NCI-H1930 (cell line): ENCODE data around the gene RUNX2.

Experiments
- DNase-seq, 2 experiments: peaks; one replicate each; lab custom pipeline; 2025; lab: John Stamatoyannopoulos, UW

The RUNX2 gene

DNA sequence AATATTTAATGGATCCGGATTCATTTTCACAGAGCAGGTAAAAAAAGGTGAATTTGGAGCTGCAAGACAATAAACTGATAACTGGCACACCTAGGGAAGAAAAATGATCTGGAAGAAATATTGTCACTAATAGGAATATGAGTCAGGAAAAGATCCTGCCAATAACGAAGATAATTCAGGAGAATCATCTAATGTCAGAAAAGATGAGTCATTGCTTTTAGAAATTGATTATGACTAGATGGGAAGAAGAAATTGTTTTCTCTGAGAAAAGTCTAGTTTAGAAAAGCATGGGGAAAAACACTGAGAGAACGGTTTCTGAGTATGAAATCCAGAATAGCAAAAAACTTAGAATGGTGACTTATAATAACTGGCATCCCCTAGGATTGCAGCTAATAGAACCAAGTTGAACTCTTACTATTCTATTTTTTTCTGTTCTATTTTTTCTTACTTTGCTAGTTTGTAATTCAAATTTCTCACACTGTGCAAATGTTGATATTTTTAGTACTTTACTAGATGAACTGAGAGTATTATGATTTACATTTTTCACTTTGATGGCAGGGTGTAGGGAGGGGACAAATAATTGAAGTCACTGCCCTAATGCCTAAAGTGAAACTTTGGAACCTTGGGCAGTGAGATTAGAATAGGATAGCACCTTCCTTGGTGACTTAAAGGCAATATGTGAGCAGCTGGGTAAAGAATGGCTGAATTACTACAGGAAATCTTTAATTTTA lies 87.8 kb downstream of the RUNX2 start:
- no peak for DNase-seq

DNA sequence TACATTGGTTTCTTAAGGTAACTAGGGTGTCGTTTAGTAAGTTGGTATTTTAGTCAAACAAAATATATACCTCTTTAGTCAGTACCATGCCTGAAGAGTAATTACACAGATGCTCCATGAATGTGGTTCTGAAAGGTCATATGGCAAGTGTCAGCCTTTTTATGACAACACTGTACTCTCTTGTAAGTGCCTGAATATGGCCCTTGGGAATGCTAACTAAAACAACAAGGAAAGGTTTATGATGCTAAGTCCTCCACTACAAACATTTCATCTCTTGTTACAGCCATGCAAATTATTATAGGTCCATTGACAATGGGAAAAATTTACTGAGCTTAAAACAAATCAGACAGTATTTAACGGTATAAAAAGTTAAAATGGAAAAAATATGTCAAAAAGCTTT lies 88.6 kb downstream of the RUNX2 start:
- DNase-seq: no peak

DNA sequence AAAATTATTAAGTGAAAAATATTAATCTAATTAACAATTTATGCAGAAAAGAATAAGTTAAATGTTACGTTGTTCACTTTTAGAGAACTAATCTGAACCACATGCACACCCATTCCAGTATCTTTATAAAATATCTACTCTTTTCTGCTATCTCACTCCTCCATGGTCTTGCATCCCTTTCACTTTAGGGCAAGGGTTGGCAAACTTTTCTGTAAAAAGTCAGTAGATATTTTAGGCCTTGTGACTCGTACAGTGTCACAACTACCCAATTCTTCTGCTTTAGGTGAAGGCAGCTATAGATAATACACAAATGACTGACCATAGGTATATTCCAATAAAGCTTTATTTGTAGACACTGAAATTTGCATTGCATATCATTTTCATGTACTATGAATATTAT lies 89.3 kb downstream of the RUNX2 start:
- DNase-seq: no peak

DNA sequence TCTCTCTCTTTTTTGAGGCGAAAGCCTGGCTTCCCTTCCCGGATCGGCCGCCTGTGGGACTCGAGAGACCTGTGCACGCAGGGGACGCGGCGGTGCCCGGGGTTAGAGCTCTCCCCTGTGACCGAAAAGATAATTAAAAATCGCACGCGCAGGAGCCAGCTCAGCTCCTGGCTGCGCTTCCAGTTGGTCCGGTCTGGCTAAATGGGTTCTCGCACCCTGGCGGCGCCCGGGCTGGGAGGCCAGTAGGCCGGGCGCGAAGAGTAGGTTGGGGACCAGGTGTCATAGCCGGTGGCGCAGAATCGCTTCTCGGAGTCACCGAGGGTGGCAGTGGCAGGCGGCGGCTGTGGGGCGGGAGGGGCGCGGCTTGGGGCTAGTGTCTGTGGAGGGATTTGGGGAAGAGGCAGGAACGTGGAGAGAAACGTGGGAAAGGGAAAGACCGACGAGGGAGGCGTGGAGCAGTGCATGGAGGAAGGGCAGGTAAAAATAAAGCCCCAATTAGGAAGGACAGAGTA lies 91.5 kb downstream of the RUNX2 start:
- DNase-seq: peak; percentile 10 to 38

DNA sequence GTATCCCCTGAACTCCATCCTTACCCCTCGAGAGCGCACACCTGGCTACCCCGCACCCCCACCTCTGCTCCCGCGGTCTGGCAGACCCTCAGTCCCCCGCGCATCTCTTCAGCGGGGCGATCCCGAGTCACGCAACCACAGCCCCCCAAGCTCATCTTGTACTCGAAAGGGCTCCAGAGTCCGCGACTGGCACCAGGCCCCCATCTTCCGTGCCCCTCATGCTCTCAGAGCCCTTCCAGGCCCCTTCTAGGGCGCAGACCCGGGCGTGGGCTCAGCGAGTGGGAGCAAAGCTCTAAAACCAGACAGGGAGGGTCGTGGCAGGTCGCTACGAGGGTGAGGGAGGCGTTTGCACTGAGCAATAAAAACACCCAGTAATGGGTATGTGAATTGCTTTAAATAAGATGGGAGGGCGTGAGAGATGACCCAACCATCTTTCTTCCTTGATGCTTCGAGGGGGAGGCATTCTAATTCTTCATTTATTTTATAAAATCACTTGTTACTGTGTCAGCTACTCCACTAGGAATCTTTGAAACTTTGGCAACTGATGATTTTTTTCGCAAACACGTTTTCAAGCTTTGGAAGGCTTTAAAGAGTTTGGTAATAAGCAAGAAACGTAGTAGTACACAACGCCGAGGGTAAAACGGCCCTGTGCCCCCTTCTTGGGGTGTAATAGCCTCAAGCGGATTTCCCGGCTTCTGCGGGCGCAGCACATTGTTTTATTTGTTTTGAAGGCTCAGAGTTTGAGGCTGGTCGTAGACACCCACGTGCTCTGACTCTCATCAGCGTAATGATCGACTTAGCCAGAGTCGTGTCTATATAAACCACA lies 92.2 kb downstream of the RUNX2 start:
- no peak for DNase-seq

DNA sequence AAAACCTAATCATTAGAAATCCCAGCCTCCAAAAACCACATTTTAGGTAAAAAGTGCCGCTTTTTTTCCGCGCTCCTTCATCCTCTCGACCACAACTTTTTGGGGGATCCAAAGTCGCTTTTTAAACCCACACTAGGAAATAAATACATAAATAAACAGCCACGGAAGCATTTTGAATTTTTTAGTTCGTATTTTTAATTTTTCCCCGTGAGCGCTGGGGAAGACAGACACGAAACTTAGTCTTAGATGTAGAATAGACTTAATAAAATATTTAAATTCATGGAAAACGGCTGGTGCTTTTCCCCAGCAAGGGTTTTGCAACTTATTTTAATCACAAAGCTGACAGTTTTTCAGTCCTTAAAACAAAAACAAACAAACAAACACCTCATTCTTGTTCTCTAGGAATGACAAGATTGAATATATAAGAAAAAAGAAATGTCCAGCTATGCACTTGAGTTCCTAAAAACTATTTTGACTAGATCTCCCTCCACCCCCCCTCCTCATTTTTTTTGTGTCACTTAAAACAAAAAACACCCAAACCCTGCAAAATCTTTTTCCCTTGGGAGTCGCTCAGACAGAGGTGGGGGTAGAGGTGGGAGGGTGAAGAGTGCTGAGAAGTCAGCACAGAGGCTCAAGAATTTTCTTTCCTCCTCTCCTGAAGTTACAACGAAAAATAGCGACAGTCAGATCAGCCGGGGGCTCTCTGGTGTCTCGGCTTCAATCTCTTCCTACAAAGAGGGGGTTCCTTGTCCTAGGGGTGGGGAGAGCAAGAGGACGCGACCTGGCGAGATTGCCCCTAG lies 93.0 kb downstream of the RUNX2 start:
- DNase-seq: no peak

DNA sequence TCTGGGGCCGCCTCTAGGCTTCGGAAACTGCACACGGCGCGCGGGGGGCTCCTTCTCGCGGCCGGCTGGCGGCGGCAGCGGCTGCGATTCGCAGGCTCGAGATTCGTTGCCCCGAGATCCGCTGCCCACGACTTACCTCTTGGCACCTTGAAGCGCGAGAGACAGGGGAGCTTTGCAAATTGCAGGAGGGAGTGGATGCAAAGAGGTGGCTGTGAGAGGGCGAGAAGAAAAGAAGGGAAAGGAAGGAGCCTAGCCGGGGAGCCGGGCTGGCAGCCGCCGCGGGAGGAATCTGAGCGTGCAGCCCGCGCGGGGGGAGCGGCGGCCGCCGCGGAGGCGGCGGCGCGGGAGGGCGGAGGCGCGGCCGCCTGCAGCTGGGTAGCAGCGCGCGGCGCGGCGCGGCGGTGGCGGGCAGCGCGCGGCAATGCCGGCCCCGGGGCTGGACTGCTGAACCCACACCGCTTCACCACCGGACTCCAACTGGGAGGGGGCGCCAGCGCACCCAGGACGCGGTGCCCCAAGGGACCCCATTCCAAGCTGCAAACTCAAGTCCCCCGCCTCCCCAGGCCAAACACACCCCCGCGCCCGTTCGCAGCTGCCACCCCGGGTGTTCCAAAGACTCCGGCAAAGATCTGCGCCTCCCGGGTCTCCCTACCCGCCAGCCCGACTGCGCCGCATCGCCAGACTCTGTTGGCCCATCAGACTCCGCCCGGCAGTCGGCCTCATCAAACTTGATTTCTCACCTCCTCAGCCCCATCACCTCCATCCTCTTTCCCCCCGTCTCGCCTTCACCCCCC lies 93.8 kb downstream of the RUNX2 start:
- peak in 1 of 2 experiments; percentile 38 for DNase-seq

DNA sequence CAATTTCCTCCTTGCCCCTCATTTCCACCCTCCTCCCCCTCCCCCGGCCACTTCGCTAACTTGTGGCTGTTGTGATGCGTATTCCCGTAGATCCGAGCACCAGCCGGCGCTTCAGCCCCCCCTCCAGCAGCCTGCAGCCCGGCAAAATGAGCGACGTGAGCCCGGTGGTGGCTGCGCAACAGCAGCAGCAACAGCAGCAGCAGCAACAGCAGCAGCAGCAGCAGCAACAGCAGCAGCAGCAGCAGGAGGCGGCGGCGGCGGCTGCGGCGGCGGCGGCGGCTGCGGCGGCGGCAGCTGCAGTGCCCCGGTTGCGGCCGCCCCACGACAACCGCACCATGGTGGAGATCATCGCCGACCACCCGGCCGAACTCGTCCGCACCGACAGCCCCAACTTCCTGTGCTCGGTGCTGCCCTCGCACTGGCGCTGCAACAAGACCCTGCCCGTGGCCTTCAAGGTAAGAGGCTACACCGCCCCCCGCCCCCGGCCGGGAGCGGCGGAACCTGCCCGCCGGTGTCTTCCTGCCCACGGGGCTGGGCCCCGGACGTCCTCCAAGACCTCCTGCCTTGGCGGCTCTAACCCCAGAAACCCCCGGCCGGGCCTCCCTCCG lies 94.5 kb downstream of the RUNX2 start:
- DNase-seq: no peak

DNA sequence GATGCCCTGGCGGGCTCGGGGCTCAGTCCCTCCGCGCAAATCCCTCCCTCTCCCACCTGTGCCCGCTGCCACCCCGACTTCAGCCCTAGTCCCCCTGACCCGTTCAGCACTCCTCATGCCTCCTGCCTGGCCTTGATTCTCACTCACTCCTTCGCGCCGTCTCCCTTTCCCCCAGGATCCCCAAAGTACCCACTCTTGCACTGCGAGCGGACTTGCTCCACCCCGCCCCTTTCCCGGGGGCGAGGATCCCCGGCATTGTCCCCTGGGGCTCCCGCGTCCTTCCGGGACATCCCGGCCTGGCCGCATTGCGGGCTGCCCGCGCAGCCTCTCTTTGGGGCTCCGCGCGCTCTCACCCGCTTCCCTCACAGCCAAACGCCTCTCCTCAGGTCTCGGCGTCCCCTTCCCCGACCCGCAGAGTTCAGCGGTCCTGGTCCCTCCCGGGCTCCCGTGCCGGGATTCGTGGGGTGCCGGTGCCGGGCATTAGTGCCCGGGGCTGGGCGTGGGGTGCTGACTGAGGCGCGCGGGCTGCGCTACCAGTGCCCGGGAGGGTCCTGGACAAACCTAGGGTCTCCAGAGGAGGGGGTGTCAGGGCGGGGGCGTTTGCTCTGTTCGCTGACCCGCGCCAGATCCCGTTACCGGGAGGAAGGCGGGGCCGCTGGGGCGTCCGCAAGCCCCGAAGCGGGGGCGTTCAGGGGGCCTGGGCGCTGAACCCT lies 95.1 kb downstream of the RUNX2 start:
- no peak for DNase-seq

DNA sequence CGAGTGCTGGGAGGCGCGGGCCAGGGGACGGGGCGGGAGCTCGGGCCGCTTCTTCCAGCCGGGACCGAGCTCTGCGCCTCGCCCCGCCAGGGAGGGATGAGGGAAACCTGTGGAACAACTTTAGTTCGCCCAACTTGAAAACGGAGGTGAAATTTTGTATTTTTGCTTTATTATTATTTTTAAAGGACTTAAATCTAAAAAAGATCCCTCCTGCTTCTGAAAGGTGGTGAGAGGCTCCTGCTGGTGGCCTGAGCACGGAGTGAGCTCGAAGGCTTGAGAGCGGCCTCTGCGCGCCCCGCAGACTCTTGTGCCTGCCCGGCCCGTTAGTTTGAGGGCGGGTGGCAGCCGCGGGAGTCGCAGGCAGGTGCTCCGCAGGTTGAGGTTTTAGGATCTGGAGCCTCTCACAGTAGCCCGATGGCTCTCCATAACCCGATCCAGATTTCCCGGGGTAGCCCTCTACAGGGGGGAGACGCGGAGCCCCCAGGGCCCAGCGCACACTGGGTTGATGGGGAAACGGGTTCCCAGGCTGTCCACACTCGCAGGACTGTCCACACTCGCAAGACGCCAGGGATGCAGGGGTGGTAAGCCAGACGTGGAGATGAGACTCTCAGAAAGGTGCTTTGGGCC lies 95.8 kb downstream of the RUNX2 start:
- DNase-seq: no peak

DNA sequence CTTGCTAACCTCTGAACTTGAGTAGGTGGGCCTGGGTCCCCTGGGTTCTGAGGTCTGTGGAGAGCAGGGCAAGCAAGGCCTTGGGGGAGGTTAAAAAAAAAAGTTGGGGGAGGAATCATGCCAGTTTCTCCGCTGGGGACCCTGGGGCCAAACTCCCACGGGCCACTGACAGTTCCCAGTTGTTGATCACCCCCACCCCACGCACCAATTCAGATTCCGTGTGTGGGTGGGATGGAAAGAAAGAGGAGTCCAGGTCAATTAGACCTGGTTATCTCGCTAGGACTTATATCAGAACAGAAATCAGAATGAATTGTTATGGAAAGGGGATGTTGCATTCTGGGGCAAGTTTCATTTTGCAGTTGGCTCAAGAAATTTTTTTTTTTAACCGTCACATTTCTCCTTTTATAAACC lies 96.3 kb downstream of the RUNX2 start:
- DNase-seq: no peak

DNA sequence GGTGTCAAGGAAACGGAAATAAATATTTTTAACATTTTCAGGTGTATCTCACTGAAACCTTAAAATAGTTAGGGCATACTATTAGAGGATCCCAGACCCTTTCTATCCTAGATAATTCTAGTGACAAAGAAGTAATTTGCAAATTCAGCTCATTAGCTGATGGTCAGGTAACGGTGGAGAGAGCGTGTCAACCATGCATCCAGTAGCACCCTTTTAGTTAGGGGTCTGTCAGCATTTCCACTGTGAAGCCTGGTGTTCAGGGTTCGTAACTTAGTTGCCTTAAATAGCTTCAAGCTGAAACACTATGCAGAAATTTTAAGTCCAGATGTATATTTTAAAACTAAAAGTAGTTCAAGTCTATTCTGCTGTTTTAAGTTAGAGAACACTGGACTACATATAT lies 98.1 kb downstream of the RUNX2 start:
- no peak for DNase-seq

DNA sequence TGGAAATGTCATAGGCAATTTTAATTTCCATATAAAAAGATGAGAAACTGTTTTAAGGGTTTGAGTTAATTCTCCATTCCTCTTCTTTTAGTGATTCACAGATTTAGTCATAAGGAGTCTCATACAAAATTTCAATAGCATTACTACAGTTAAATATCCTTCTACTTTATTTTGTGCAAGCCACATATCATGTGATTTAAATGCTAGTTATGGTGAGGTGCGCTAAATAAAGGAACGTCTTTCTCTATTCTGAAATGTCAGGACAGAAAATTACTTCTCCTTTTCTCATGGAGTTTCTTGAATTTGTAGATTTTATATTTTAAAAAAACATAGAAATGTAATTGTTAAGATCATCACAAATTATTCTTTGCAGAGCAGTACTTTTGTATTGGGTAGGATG lies 99.6 kb downstream of the RUNX2 start:
- no peak for DNase-seq

DNA sequence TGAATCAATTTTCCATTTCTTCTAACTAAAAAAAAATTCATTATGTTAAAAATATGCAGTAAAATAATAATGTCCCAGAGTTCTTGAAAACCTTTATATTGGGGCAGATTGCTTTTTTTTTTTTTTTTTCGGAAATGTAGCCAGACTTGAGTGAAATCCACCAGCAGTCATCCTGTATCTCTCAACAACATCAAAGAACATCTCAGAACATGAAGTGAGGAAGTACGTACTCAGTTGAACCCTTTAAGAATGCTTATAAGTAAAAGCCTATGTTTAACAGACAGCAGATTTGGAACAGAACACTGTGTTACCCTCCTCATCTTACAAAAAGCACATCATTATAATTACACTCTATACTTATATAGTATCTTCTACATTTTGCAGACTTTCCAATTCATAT lies 100.6 kb downstream of the RUNX2 start:
- no peak for DNase-seq

DNA sequence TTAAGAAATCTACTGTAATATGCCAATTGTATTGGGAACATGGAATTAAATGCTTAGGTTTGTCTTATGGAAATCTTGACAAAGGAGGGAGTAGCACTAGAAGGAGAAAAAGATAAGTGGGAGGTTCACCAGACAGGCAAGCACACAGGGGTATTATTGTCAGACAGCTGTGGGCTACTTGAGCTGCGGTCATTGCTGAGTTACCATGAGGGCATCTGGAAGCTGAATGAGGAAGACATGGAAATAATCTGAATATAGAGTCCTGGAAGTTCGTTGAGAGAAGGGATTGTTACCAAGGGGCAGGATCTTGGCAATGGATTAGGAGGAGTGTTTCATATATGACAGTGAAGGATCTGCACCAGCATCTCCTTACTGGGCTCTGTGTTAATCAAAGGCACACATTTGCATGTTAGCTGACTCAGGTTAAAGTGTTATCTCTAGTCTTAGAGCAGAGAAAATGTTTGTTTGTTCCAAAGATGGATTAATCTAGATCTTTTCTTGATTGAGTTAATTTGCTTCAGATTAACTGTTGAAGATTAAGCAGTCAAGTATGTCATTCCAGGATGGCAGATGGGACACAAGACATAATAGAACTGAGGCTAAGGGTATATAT lies 102.6 kb downstream of the RUNX2 start:
- no peak for DNase-seq

DNA sequence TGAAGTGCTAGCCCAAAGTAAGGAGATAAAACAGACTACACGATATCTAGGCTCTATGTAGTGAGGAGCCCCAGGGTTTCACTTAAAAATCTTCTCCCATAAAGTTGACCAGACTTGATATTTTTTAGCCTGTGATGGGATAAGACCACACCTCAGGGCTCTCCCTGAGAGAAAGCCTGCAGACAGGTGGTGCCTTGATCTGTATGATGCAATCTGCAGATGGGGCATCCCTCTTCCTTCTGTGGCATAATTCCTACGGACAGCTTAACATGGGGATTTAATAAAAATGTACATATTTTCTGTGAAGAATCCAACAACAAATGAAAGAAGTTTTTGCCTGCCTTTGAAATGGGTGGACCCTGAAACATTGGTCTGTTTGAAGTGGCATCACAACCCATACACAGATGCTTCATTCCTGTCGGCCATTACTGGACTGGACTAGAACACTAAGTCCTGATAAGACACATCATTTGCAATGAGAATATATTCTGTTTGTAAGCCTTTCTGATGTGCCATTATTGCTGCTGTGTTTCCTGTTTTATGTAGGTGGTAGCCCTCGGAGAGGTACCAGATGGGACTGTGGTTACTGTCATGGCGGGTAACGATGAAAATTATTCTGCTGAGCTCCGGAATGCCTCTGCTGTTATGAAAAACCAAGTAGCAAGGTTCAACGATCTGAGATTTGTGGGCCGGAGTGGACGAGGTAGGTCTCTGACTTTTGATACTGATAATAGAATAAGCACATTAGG lies 103.4 kb downstream of the RUNX2 start:
- DNase-seq: no peak

DNA sequence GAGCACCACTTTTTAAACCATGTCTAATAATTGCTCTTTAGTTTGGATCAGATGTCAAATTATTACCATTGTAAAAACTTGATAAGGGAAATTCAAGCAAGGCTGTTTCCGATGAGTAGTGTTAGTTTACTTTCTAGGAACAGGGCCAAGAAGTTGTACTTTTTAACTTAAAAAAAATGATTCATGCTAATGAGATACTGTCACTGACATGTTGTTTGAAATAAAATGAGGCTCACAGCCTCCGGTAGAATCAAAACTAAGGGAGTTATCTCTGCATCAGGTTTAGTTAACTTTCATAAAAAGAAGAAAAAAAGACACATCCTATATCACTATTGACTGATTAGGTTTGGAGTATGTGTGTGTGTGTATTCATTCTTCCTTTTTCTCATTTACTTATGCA lies 104.8 kb downstream of the RUNX2 start:
- no peak for DNase-seq

DNA sequence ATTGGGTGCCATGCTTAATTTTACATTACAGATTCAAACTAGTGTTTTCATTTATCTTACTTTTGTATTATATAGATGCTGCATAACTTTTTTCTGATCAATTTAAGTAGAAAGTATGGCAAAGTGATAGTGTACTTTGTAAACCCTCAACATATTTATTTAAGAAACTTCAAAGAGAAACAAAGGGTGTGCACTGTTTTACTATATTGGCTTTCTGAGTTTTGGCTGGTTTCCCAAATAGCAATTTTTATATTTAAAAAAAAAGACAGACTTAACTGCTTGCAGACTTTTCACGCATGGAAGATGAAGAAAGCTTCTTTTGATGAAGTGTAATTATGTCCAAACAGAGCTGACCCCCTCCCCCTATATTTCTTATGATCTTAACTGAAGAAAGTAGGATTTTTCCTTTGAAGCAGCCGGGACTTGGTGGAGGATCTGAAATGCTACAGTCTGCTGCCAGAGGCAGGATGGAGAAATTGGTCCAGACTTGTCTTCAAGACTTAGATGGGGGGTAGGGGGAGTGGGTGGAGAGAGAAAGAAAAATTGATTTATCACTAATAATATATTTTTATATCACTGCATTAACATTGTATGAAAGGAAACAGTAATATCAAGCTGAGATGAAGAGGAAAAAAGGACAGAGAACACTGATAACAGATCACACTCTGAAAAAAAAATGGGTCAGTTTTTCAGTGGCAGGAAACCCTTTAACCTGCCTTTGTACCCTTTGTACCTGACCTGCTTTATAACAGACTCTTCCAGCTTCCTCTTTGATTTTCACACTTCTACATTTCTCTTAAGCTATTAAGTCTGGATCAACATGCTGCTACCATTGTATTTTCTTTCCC lies 105.6 kb downstream of the RUNX2 start:
- no peak for DNase-seq
